BLaER1 (cell line): ENCODE measurements around the gene FAM53A.

Experiments used
- H3K27ac ChIP-seq: shearing (Covaris generic); formaldehyde crosslinking; 2 replicates; pipeline ENCODE4 v1.8.1; 2022
- H3K27me3 ChIP-seq: shearing (Covaris generic); formaldehyde crosslinking; 2 replicates; pipeline ENCODE4 v1.8.1; 2022
- H3K36me3 ChIP-seq: shearing (Covaris generic); formaldehyde crosslinking; 2 replicates; pipeline ENCODE4 v1.8.1; 2022
- H3K4me1 ChIP-seq: shearing (Covaris generic); formaldehyde crosslinking; 2 replicates; pipeline ENCODE4 v1.8.1; 2022
- H3K4me2 ChIP-seq: shearing (Covaris generic); formaldehyde crosslinking; 2 replicates; pipeline ENCODE4 v1.8.1; 2022
- H3K4me3 ChIP-seq: shearing (Covaris generic); formaldehyde crosslinking; 2 replicates; pipeline ENCODE4 v1.8.1; 2022
- H3K9ac ChIP-seq: shearing (Covaris generic); formaldehyde crosslinking; 2 replicates; pipeline ENCODE4 v1.8.1; 2022
- H3K9me3 ChIP-seq: shearing (Covaris generic); formaldehyde crosslinking; 2 replicates; pipeline ENCODE4 v1.8.1; 2022
- H4K20me1 ChIP-seq: shearing (Covaris generic); formaldehyde crosslinking; 2 replicates; pipeline ENCODE4 v1.8.1; 2022
- Cebpa-rat ChIP-seq: shearing (Covaris generic); IDR thresholded peaks from 2 replicates; pipeline ENCODE4 v1.8.1; 2022

Gene FAM53A

GRCh38 chr4:1624519-1624910, 59.6 kb downstream of the FAM53A start:
- no peak for TF ChIP-seq Cebpa-rat
- Histone ChIP-seq H4K20me1 (no peaks in the 10 kb centered on the region), H3K9me3 (no peaks in the 10 kb centered on the region), H3K4me2 (peak overlapping the region; percentile 92), H3K36me3 (no peaks in the 10 kb centered on the region), H3K27me3 (no peaks in the 10 kb centered on the region), H3K4me1 (peaks cover 76% of the 10 kb centered on the region), H3K27ac (peak overlapping the region; percentile 89), H3K9ac (peak overlapping the region; percentile 45; the same call in 1 of the 2 replicates), H3K4me3 (no peak overlapping the region)

GRCh38 chr4:1623821-1624518, 60.1 kb downstream of the FAM53A start:
- Histone ChIP-seq H3K4me2 (peak overlapping the region; percentile 92), H3K9me3 (no peaks in the 10 kb centered on the region), H4K20me1 (no peaks in the 10 kb centered on the region), H3K27ac (peak overlapping the region; percentile 89), H3K36me3 (no peaks in the 10 kb centered on the region), H3K4me3 (peak overlapping the region; percentile 34; the same call in 1 of the 2 replicates), H3K27me3 (no peaks in the 10 kb centered on the region), H3K4me1 (peaks cover 81% of the 10 kb centered on the region), H3K9ac (no peak overlapping the region)
- no peak for TF ChIP-seq Cebpa-rat

GRCh38 chr4:1623400-1623799, 60.7 kb downstream of the FAM53A start:
- Histone ChIP-seq H3K27me3 (no peaks in the 10 kb centered on the region), H3K4me2 (peak overlapping the region; percentile 92), H3K27ac (peak overlapping the region; percentile 89), H3K9me3 (peaks cover under 1% of the 10 kb centered on the region), H3K9ac (peak overlapping the region; percentile 79), H4K20me1 (no peaks in the 10 kb centered on the region), H3K36me3 (no peaks in the 10 kb centered on the region), H3K4me1 (peaks cover 81% of the 10 kb centered on the region), H3K4me3 (peak overlapping the region; percentile 34)
- TF ChIP-seq Cebpa-rat = no peak

GRCh38 chr4:1622956-1623355, 61.2 kb downstream of the FAM53A start:
- peaks cover 4% of the 10 kb centered on the region; the same call in 1 of the 2 replicates for H3K36me3 ChIP-seq
- no peaks in the 10 kb centered on the region for H4K20me1 ChIP-seq
- H3K9me3 ChIP-seq = peaks cover 5% of the 10 kb centered on the region
- peak overlapping the region; percentile 79 for H3K9ac ChIP-seq
- peak overlapping the region; percentile 34 for H3K4me3 ChIP-seq
- peak overlapping the region; percentile 89 for H3K27ac ChIP-seq
- H3K4me2 ChIP-seq = peak overlapping the region; percentile 92
- TF ChIP-seq Cebpa-rat = no peak
- peaks cover 81% of the 10 kb centered on the region for H3K4me1 ChIP-seq
- no peaks in the 10 kb centered on the region for H3K27me3 ChIP-seq

- H3K4me1 ChIP-seq = peaks cover 81% of the 10 kb centered on the region
- peaks cover 10% of the 10 kb centered on the region; the same call in 1 of the 2 replicates for H3K36me3 ChIP-seq
- peak overlapping the region; percentile 92 for H3K4me2 ChIP-seq
- peaks cover 12% of the 10 kb centered on the region for H3K9me3 ChIP-seq
- no peaks in the 10 kb centered on the region for H4K20me1 ChIP-seq
- peak overlapping the region; percentile 34; the same call in 1 of the 2 replicates for H3K4me3 ChIP-seq
- H3K9ac ChIP-seq = peak overlapping the region; percentile 79
- H3K27me3 ChIP-seq = no peaks in the 10 kb centered on the region
- H3K27ac ChIP-seq = peak overlapping the region; percentile 89
- TF ChIP-seq Cebpa-rat = no peak
Observed at GRCh38 chr4:1622238-1622637, 61.9 kb downstream of the FAM53A start.

GRCh38 chr4:1621526-1621925, 62.6 kb downstream of the FAM53A start:
- no peak for TF ChIP-seq Cebpa-rat
- no peak overlapping the region for H3K4me3 ChIP-seq
- H4K20me1 ChIP-seq = no peaks in the 10 kb centered on the region
- no peak overlapping the region for H3K9ac ChIP-seq
- H3K9me3 ChIP-seq = peaks cover 12% of the 10 kb centered on the region
- H3K36me3 ChIP-seq = peaks cover 10% of the 10 kb centered on the region; the same call in 1 of the 2 replicates
- H3K4me1 ChIP-seq = peaks cover 80% of the 10 kb centered on the region
- peak overlapping the region; percentile 89; the same call in 1 of the 2 replicates for H3K27ac ChIP-seq
- no peaks in the 10 kb centered on the region for H3K27me3 ChIP-seq
- peak overlapping the region; percentile 92 for H3K4me2 ChIP-seq

GRCh38 chr4:1619151-1619672, 64.9 kb downstream of the FAM53A start:
- no peaks in the 10 kb centered on the region for H3K27me3 ChIP-seq
- H3K4me2 ChIP-seq = no peak overlapping the region
- H3K9ac ChIP-seq = no peak overlapping the region
- H3K4me3 ChIP-seq = no peak overlapping the region
- H3K9me3 ChIP-seq = peaks cover 12% of the 10 kb centered on the region
- H3K36me3 ChIP-seq = peaks cover 10% of the 10 kb centered on the region; the same call in 1 of the 2 replicates
- no peak overlapping the region for H3K27ac ChIP-seq
- H3K4me1 ChIP-seq = peaks cover 80% of the 10 kb centered on the region
- TF ChIP-seq Cebpa-rat = no peak
- no peaks in the 10 kb centered on the region for H4K20me1 ChIP-seq

- no peak for TF ChIP-seq Cebpa-rat
Observed at GRCh38 chr4:1618438-1618837, 65.7 kb downstream of the FAM53A start.

GRCh38 chr4:1616557-1616930, 67.6 kb downstream of the FAM53A start:
- Histone ChIP-seq H3K4me3 (no peak overlapping the region), H3K27ac (no peak overlapping the region), H4K20me1 (no peaks in the 10 kb centered on the region), H3K4me1 (peaks cover 58% of the 10 kb centered on the region), H3K4me2 (peak overlapping the region; percentile 77), H3K9ac (no peak overlapping the region), H3K36me3 (peaks cover 10% of the 10 kb centered on the region; the same call in 1 of the 2 replicates), H3K27me3 (no peaks in the 10 kb centered on the region), H3K9me3 (peaks cover 12% of the 10 kb centered on the region)
- no peak for TF ChIP-seq Cebpa-rat

More at GRCh38 chr4:1618438-1618837, 65.7 kb downstream of the FAM53A start:
- no peak overlapping the region for H3K4me2 ChIP-seq
- H3K9me3 ChIP-seq = peaks cover 12% of the 10 kb centered on the region
- H3K36me3 ChIP-seq = peaks cover 10% of the 10 kb centered on the region; the same call in 1 of the 2 replicates
- H3K4me1 ChIP-seq = peaks cover 77% of the 10 kb centered on the region
- no peak overlapping the region for H3K27ac ChIP-seq
- no peaks in the 10 kb centered on the region for H4K20me1 ChIP-seq
- no peak overlapping the region for H3K9ac ChIP-seq
- H3K4me3 ChIP-seq = no peak overlapping the region
- H3K27me3 ChIP-seq = no peaks in the 10 kb centered on the region
